ENCODE data around the gene RRAD.

The RRAD gene

GRCh38 chr16:66924527-66925321 lies 611 bp downstream of the RRAD start:
- DNase-seq (ENCODE audit: low read depth): no peak
- H3K4me3 ChIP-seq (ENCODE audit: control insufficient read depth, low read depth, low read length): peak overlapping the region; percentile 21
- no peak for TF ChIP-seq CTCF (conservative IDR thresholded peaks at IDR 0.05; ENCODE audit: control insufficient read depth, insufficient read depth, low read depth, low read length)

DNA sequence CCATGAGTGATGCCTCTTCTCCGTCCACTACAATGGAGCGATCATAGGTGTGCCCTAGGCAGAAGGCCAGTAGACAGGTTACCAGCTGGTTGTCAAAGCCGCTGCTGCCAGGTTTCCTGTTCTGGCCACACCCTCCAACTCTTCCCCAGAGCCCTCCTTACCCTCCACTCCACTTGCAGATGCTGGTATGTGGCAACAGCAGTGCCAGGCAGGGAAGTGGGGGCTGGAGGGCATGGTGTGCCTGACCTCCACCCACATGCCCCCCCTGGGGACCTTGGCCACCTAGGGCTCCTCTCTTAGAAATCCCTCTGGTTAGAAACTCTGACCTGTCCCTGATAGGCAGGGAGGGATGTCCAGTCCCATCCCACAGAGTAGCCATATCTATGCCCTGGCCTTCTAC lies 1.5 kb downstream of the RRAD start:
- no peak for DNase-seq (ENCODE audit: low read depth)
- no peak for TF ChIP-seq CTCF (conservative IDR thresholded peaks at IDR 0.05; ENCODE audit: control insufficient read depth, insufficient read depth, low read depth, low read length)
- H3K4me3 ChIP-seq (ENCODE audit: control insufficient read depth, low read depth, low read length): no peak overlapping the region

GRCh38 chr16:66923247-66923731 lies 2.0 kb downstream of the RRAD start:
- no peak overlapping the region for H3K4me3 ChIP-seq (ENCODE audit: control insufficient read depth, low read depth, low read length)
- DNase-seq (ENCODE audit: low read depth): peak; percentile 77
- no peak for TF ChIP-seq CTCF (conservative IDR thresholded peaks at IDR 0.05; ENCODE audit: control insufficient read depth, insufficient read depth, low read depth, low read length)

GRCh38 chr16:66921729-66922450 lies 3.4 kb downstream of the RRAD start:
- no peak overlapping the region for H3K4me3 ChIP-seq (ENCODE audit: control insufficient read depth, low read depth, low read length)
- TF ChIP-seq CTCF (conservative IDR thresholded peaks at IDR 0.05; ENCODE audit: control insufficient read depth, insufficient read depth, low read depth, low read length): no peak
- DNase-seq (ENCODE audit: low read depth): no peak

- TF ChIP-seq CTCF (conservative IDR thresholded peaks at IDR 0.05; ENCODE audit: control insufficient read depth, insufficient read depth, low read depth, low read length): no peak
- no peak for DNase-seq (ENCODE audit: low read depth)
- no peak overlapping the region for H3K4me3 ChIP-seq (ENCODE audit: control insufficient read depth, low read depth, low read length)
These were observed 4.2 kb downstream of the RRAD start for GRCh38 chr16:66920924-66921680.

DNA sequence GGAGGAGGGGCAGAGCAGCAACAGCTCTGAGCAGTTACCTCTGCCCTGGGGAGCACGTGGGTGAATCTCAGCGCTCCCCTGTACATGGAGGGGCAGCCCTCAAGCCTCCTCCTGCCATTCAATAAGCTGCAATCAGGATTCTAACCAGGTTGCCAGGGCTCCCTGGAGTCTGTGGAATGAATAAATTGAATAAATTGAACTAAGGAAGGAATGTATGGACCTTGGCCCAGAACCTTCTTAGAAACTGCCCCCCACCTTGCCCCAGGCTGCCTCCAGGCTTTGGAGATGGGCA lies 5.1 kb downstream of the RRAD start:
- TF ChIP-seq CTCF (conservative IDR thresholded peaks at IDR 0.05; ENCODE audit: control insufficient read depth, insufficient read depth, low read depth, low read length): no peak
- no peak for DNase-seq (ENCODE audit: low read depth)
- H3K4me3 ChIP-seq (ENCODE audit: control insufficient read depth, low read depth, low read length): no peak overlapping the region
